GM18873 (cell line): ENCODE results near the gene NCKAP1.

Experiments used
- ATAC-seq: cut with Tn5 transposase; IDR thresholded peaks from one replicate; pipeline ENCODE4 v1.9.1; 2021; ENCODE audit warnings: mild to moderate bottlenecking, moderate library complexity, moderate number of reproducible peaks; ENCODE audit not compliant: unreplicated experiment, low FRiP score

NCKAP1 gene

DNA sequence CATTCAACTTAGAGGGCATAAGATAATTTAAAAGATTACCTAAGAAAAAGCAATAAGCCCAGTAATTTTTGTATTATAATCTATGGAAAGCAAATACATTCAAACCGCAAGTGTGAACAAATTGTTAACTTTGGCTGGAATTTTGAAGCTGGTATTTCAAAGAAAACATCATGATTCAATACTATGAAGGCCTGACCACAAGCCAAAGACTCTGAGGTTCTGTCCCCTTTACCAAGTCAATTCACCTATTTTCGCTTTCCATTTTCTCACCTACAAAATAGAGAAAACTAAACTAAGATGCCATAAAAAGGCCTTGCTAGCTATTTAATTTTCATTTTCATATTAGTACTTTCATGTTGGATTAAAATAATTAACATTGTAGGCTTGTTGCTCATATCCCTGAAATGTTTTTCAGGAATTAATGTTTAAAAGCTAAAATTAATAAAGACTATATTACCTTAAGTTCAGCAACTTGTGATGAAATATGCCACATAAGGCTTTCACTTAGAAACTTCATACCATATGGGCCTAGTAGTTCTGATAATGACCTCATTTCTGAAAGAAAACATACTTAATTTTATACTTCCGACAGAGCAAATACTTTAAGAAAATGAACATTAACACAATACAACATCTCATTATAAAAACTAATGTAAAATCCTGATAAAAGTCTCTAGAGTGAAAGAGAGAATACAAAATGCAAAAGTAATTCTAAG, 86.2 kb downstream of the NCKAP1 start:
- no peak for ATAC-seq

- no peak for ATAC-seq
Observed at GRCh38 chr2:182950546-182950945, 87.7 kb downstream of the NCKAP1 start.

- ATAC-seq, result no peak
Observed at GRCh38 chr2:182949572-182950189, 88.6 kb downstream of the NCKAP1 start.

DNA sequence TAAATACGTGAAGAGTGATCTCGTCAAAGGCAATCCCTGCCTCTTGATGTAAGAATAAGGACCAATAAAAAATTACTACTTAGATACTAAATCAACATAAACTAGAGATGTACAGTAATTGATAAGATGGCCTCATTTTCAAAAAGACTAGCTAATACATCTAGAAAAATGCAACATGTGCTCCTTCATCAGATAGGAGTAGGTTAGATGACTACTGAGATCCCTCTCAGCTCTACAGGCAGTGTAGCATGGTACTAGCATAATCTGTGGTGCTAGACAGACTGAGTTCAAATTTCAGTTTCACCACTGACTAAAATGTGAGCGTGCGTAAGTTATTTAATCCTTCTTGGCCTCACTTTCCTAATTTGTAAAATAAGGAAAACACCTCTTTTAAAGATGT, 89.2 kb downstream of the NCKAP1 start:
- no peak for ATAC-seq

DNA sequence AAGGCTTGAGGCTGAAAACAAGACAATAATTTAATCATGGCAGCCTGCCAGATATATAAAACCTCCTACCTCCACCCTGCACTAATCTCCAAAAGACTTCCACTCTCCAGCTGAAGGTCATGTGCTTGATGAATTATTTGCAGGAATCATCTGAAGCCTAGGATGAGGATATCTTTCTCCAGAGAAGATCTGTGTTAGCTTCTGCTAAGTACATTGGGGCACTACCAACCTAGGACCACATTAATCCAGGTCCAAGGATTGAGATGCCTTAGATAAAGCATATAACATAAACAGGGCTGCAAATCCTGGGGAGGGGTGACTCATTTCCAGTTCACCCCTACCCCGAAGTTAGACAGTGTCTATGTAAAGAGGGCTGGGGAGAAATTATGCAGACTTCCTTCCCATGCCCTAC, 91.3 kb downstream of the NCKAP1 start:
- ATAC-seq, result no peak

DNA sequence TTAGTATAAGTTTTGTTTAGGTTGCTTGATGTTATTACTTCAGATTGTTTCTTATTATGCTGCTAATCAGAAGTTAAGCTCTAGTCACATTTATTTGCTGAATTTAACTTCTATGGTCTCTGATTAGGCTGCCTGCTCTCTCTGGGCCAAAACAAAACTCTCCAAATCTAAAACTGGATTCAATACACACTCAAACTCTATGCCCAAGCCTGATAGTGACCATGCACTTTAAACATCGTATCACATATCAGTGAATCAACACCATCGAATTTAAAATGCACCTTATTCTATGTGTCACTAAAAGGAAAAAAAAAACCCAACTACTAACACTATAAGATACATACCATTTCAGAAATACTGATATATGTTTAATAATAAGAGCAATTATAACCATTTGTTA, 94.9 kb downstream of the NCKAP1 start:
- ATAC-seq, result no peak

- no peak for ATAC-seq
Observed at GRCh38 chr2:182942756-182943155, 95.5 kb downstream of the NCKAP1 start.

DNA sequence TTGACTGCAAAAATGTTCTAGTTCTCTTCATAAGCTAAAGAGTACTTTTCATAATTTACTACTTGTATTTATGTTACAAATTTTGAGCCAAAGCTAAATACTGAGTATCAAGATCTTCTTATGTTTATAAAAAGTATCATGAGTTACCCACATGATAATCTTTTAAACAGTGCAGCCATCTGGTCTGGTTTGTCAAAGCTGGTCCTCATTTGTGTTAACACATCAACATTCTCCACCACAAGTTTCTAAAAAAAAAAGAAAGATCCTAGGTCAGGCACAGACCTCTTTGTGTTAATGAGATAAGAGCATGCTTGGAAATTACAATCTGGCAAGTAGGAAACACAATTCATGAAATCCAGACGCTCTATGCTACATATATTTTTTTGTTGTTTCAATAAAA, 96.3 kb downstream of the NCKAP1 start:
- no peak for ATAC-seq

GRCh38 chr2:182941121-182941722, 97.0 kb downstream of the NCKAP1 start:
- no peak for ATAC-seq

DNA sequence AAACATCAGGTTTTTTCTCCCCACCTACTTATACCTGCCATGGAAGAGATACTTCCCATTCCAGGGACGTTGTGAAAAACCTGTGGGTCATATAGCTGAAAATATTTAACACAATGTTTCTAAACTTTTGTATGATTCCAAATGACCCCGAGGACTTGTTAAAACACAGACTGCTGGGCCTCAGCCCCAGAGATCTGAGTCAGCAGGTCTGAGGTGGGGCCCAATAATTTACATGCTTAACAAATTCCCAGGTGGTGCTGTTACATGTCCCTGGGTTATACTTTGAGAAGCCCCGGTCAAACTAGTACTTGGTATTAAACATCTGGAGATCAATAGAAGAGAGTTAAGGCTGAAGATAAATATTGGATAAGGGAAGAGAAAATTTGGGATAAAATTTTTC, 100.4 kb downstream of the NCKAP1 start:
- ATAC-seq, result no peak

DNA sequence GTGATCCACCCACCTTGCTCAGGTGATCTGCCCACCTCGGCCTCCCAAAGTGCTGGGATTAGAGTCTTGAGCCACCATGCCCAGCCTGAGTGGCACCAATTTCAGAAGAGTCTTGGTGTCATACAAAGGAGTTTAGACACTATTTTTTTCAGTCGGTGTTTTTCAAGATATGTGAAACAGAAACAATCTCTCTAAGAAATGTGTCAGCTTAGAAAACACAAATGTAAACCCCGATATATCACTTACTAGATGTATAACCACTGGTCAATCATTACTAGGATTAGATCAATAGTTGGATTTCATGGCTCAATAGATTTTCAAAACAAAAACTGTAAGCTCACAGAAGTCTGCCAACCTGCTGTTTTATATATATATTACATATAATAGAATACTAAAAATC, 104.6 kb downstream of the NCKAP1 start:
- peak; percentile 67 for ATAC-seq

- no peak for ATAC-seq
Observed at GRCh38 chr2:182929972-182930371, 108.3 kb downstream of the NCKAP1 start.

- no peak for ATAC-seq
Observed at GRCh38 chr2:182924306-182924705, 114.0 kb downstream of the NCKAP1 start.

DNA sequence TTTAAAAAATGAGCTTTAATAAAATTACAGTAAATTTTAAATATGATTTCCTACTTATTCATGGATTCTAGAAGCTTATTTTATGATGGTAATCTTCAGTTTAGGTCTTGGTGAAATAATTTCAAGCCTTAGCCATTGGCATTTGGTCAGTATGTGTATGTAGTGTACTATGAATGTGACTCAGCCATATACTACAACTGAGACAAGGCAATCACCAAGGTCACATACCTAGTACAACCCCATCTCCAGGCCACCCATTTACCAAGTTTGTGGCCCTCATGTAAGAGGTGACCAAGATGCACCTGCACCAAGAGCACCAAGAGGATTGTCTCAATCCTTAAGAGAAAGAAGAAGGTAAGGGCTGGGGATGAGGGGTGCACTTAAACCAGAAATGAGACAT, 117.0 kb downstream of the NCKAP1 start:
- no peak for ATAC-seq

GRCh38 chr2:182920631-182921056, 117.6 kb downstream of the NCKAP1 start:
- ATAC-seq, result no peak

GRCh38 chr2:182920089-182920488, 118.2 kb downstream of the NCKAP1 start:
- no peak for ATAC-seq

GRCh38 chr2:182918961-182919652, 119.2 kb downstream of the NCKAP1 start:
- ATAC-seq, result no peak

DNA sequence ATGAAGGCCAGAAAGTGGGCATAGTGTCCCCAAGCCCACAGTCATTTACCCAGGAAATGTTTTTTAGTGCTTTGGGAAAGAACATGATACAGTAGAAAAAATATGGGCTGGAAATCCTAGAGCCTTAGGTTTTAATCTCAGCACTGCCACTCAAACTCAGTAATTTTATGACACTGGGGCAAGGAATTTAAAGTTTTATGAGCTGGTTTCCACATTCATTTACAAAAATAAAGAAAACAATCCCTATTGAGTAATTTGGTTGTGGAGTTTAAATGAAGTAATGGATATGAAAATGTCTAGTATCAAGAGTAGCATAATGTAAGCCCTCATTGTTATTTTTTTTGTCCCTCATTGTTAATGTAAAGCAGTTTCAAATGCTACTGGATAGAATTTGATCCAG, 120.3 kb downstream of the NCKAP1 start:
- ATAC-seq, result no peak

- ATAC-seq, result no peak
Observed at GRCh38 chr2:182916417-182916816, 121.8 kb downstream of the NCKAP1 start.

GRCh38 chr2:182915369-182916326, 122.6 kb downstream of the NCKAP1 start:
- no peak for ATAC-seq
